Measurements from ENCODE around the gene DNAJA3.

The DNAJA3 gene

GRCh38 chr16:4443986-4444385 is 18.3 kb downstream of the DNAJA3 start:
- Histone ChIP-seq H4K12ac (ENCODE audit: low read depth, low read length) (no peak overlapping the region), H3K4ac (ENCODE audit: low read depth, low read length) (no peak overlapping the region), H3K4me3 (ENCODE audit: low read depth, low read length) (no peak overlapping the region), H3K9me3 (ENCODE audit: insufficient read depth, low read depth, low read length) (peaks cover 2% of the 10 kb centered on the region), H3K27me3 (ENCODE audit: insufficient read depth, low read length) (no peaks in the 10 kb centered on the region), H3K4me2 (ENCODE audit: low read length) (no peak overlapping the region), H3K14ac (ENCODE audit: low read length) (no peak overlapping the region), H3K79me1 (ENCODE audit: low read length) (no peaks in the 10 kb centered on the region), H2BK12ac (ENCODE audit: low read length) (no peak overlapping the region), H3K27ac (ENCODE audit: low read depth, low read length) (no peak overlapping the region), H3K23ac (ENCODE audit: low read length) (no peak overlapping the region), H3K9ac (ENCODE audit: low read length) (no peak overlapping the region), H2AFZ (ENCODE audit: insufficient read depth, low read length, poor library complexity) (no peak overlapping the region), H3K4me1 (ENCODE audit: control insufficient read depth in 1 of 2, insufficient read depth in 2 of 2, low read length in 2 of 2) (no peaks in the 10 kb centered on the region), H3K18ac (ENCODE audit: low read length) (no peak overlapping the region), H2BK5ac (ENCODE audit: low read depth, low read length, poor library complexity) (no peak overlapping the region), H4K8ac (ENCODE audit: low read depth, low read length) (no peak overlapping the region), H3K79me2 (ENCODE audit: control insufficient read depth, insufficient read depth, low read length, poor library complexity) (no peaks in the 10 kb centered on the region), H2AK5ac (ENCODE audit: low read length) (no peak overlapping the region), H3K36me3 (ENCODE audit: control insufficient read depth in 1 of 2, insufficient read depth in 2 of 2, low read length in 2 of 2) (peaks cover 64 to 81% of the 10 kb centered on the region in 2 experiments), H4K91ac (ENCODE audit: low read depth, low read length) (no peak overlapping the region), H2BK120ac (ENCODE audit: insufficient read depth, low read length, poor library complexity) (no peak overlapping the region)
- no CpG with 5 or more reads among the region's 4 CpGs for WGBS (ENCODE audit: extremely low coverage, insufficient coverage, insufficient read length)
- DNase-seq = no peak

DNA sequence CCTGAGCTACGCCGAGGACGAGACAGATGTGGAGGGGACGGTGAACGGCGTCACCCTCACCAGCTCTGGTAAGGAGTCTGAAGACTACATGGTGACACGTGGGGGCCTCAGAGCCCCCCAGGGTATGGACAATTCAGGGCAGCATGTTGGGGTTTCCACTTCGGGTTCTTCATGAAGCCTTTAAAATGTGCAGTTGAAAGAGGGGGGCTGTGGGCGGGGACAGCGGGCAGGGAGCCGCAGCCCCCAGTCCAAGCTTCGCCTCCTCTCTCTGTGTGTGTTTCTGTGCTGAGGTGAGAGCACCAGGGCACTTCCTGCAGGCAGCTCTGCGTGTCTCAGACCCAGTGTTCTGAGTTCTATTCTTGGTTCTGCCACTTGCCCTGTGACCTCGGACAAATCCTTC is 24.8 kb downstream of the DNAJA3 start:
- Histone ChIP-seq H3K14ac (ENCODE audit: low read length) (no peak overlapping the region), H3K79me2 (ENCODE audit: control insufficient read depth, insufficient read depth, low read length, poor library complexity) (no peaks in the 10 kb centered on the region), H2BK120ac (ENCODE audit: insufficient read depth, low read length, poor library complexity) (no peak overlapping the region), H3K4me2 (ENCODE audit: low read length) (no peak overlapping the region), H4K8ac (ENCODE audit: low read depth, low read length) (no peak overlapping the region), H3K18ac (ENCODE audit: low read length) (no peak overlapping the region), H2AK5ac (ENCODE audit: low read length) (no peak overlapping the region), H3K27ac (ENCODE audit: low read depth, low read length) (no peak overlapping the region), H2AFZ (ENCODE audit: insufficient read depth, low read length, poor library complexity) (no peak overlapping the region), H3K36me3 (ENCODE audit: control insufficient read depth in 1 of 2, insufficient read depth in 2 of 2, low read length in 2 of 2) (peaks cover 55 to 70% of the 10 kb centered on the region in 2 experiments), H3K9ac (ENCODE audit: low read length) (no peak overlapping the region), H3K27me3 (ENCODE audit: insufficient read depth, low read length) (no peaks in the 10 kb centered on the region), H3K9me3 (ENCODE audit: insufficient read depth, low read depth, low read length) (peaks cover 2% of the 10 kb centered on the region), H3K4me3 (ENCODE audit: low read depth, low read length) (no peak overlapping the region), H2BK12ac (ENCODE audit: low read length) (no peak overlapping the region), H3K23ac (ENCODE audit: low read length) (no peak overlapping the region), H3K4me1 (ENCODE audit: control insufficient read depth in 1 of 2, insufficient read depth in 2 of 2, low read length in 2 of 2) (no peaks in the 10 kb centered on the region), H4K12ac (ENCODE audit: low read depth, low read length) (no peak overlapping the region), H3K4ac (ENCODE audit: low read depth, low read length) (no peak overlapping the region), H4K91ac (ENCODE audit: low read depth, low read length) (no peak overlapping the region), H3K79me1 (ENCODE audit: low read length) (no peaks in the 10 kb centered on the region), H2BK5ac (ENCODE audit: low read depth, low read length, poor library complexity) (no peak overlapping the region)
- no CpG with 5 or more reads among the region's 14 CpGs for WGBS (ENCODE audit: extremely low coverage, insufficient coverage, insufficient read length)
- DNase-seq = no peak

GRCh38 chr16:4450931-4451519 is 25.4 kb downstream of the DNAJA3 start:
- H3K79me1 ChIP-seq (ENCODE audit: low read length) = no peaks in the 10 kb centered on the region
- H2BK12ac ChIP-seq (ENCODE audit: low read length) = no peak overlapping the region
- WGBS (ENCODE audit: extremely low coverage, insufficient coverage, insufficient read length) = no CpG with 5 or more reads among the region's 14 CpGs
- no peak for DNase-seq
- no peak overlapping the region for H3K4me3 ChIP-seq (ENCODE audit: low read depth, low read length)
- no peak overlapping the region for H2BK5ac ChIP-seq (ENCODE audit: low read depth, low read length, poor library complexity)
- H2BK120ac ChIP-seq (ENCODE audit: insufficient read depth, low read length, poor library complexity) = no peak overlapping the region
- H2AFZ ChIP-seq (ENCODE audit: insufficient read depth, low read length, poor library complexity) = no peak overlapping the region
- no peak overlapping the region for H4K91ac ChIP-seq (ENCODE audit: low read depth, low read length)
- peaks cover 57 to 71% of the 10 kb centered on the region in 2 experiments for H3K36me3 ChIP-seq (ENCODE audit: control insufficient read depth in 1 of 2, insufficient read depth in 2 of 2, low read length in 2 of 2)
- no peaks in the 10 kb centered on the region for H3K27me3 ChIP-seq (ENCODE audit: insufficient read depth, low read length)
- H3K23ac ChIP-seq (ENCODE audit: low read length) = no peak overlapping the region
- H3K18ac ChIP-seq (ENCODE audit: low read length) = no peak overlapping the region
- H2AK5ac ChIP-seq (ENCODE audit: low read length) = no peak overlapping the region
- H3K9ac ChIP-seq (ENCODE audit: low read length) = no peak overlapping the region
- H3K4me2 ChIP-seq (ENCODE audit: low read length) = no peak overlapping the region
- H3K4me1 ChIP-seq (ENCODE audit: control insufficient read depth in 1 of 2, insufficient read depth in 2 of 2, low read length in 2 of 2) = no peaks in the 10 kb centered on the region
- H4K8ac ChIP-seq (ENCODE audit: low read depth, low read length) = no peak overlapping the region
- no peak overlapping the region for H4K12ac ChIP-seq (ENCODE audit: low read depth, low read length)
- H3K14ac ChIP-seq (ENCODE audit: low read length) = no peak overlapping the region
- H3K79me2 ChIP-seq (ENCODE audit: control insufficient read depth, insufficient read depth, low read length, poor library complexity) = no peaks in the 10 kb centered on the region
- H3K9me3 ChIP-seq (ENCODE audit: insufficient read depth, low read depth, low read length) = peaks cover 2% of the 10 kb centered on the region
- no peak overlapping the region for H3K4ac ChIP-seq (ENCODE audit: low read depth, low read length)
- H3K27ac ChIP-seq (ENCODE audit: low read depth, low read length) = no peak overlapping the region

DNA sequence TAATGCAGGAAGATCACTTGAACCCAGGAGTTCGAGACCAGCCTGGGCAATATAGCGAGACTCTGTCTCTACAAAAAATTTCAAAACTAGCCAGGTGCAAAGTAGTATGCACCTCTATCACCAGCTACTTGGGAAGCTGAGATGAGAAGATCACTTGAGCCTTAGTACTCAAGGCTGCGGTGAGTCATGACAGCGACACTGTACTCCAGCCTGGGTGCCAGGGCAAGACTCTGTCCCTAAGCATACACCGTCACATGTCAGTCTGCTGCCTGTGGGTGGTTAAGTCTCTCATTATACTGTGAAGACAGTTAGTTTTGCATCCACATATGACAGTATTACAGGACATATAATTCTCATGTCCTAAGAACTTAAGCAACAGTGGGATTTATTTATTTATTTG is 27.0 kb downstream of the DNAJA3 start:
- Histone ChIP-seq H2AK5ac (ENCODE audit: low read length) (no peak overlapping the region), H3K4me1 (ENCODE audit: control insufficient read depth in 1 of 2, insufficient read depth in 2 of 2, low read length in 2 of 2) (no peaks in the 10 kb centered on the region), H3K4me2 (ENCODE audit: low read length) (no peak overlapping the region), H3K27me3 (ENCODE audit: insufficient read depth, low read length) (no peaks in the 10 kb centered on the region), H3K27ac (ENCODE audit: low read depth, low read length) (no peak overlapping the region), H3K79me1 (ENCODE audit: low read length) (no peaks in the 10 kb centered on the region), H4K8ac (ENCODE audit: low read depth, low read length) (no peak overlapping the region), H3K4ac (ENCODE audit: low read depth, low read length) (no peak overlapping the region), H4K91ac (ENCODE audit: low read depth, low read length) (no peak overlapping the region), H3K14ac (ENCODE audit: low read length) (no peak overlapping the region), H3K4me3 (ENCODE audit: low read depth, low read length) (no peak overlapping the region), H3K9ac (ENCODE audit: low read length) (no peak overlapping the region), H2BK5ac (ENCODE audit: low read depth, low read length, poor library complexity) (no peak overlapping the region), H3K9me3 (ENCODE audit: insufficient read depth, low read depth, low read length) (peaks cover 2% of the 10 kb centered on the region), H2BK12ac (ENCODE audit: low read length) (no peak overlapping the region), H3K79me2 (ENCODE audit: control insufficient read depth, insufficient read depth, low read length, poor library complexity) (no peaks in the 10 kb centered on the region), H3K18ac (ENCODE audit: low read length) (no peak overlapping the region), H2AFZ (ENCODE audit: insufficient read depth, low read length, poor library complexity) (no peak overlapping the region), H4K12ac (ENCODE audit: low read depth, low read length) (no peak overlapping the region), H2BK120ac (ENCODE audit: insufficient read depth, low read length, poor library complexity) (no peak overlapping the region), H3K23ac (ENCODE audit: low read length) (no peak overlapping the region), H3K36me3 (ENCODE audit: control insufficient read depth in 1 of 2, insufficient read depth in 2 of 2, low read length in 2 of 2) (peaks cover 55 to 66% of the 10 kb centered on the region in 2 experiments)
- no CpG with 5 or more reads among the region's 5 CpGs for WGBS (ENCODE audit: extremely low coverage, insufficient coverage, insufficient read length)
- DNase-seq = no peak

Measured in trophoblast cell (in vitro differentiated cells and primary cell).